Caco-2 (cell line): Measurements from ENCODE around the gene ASTN2. TPM values are rescaled to one million over a fixed set of nuclear protein-coding genes. Genes with fewer than 3 reads are reported as not detected.

ENCODE experiments used
- BruUV-seq: library from RNA; stranded (reverse); fragments of 400-500 nt; replicated peaks from 2 replicates; lab custom pipeline; 2021; lab: Mats Ljungman, UMichigan
- CTCF ChIA-PET: fragments of 300-600 bp; sonication (Branson Sonifier 250); formaldehyde crosslinking; loops from one replicate; lab custom pipeline; 2022; ENCODE audit warnings: antibody characterized with exemption; lab: Charles Lee
- POLR2A ChIA-PET: fragments of 300-600 bp; sonication (Branson Sonifier 250); formaldehyde crosslinking; loops from one replicate; lab custom pipeline; 2022; ENCODE audit warnings: antibody characterized with exemption; lab: Charles Lee
- DNase-seq, 2 experiments: peaks; one replicate each; pipeline versions ENCODE4 v3.0.0 to v3.0.0-alpha.2; 2020 to 2022
- H3K27me3 ChIP-seq: replicated peaks from 2 replicates; pipeline ENCODE4 v1.6.0; 2011; ENCODE audit warnings: low read length; ENCODE audit not compliant: control insufficient read depth, insufficient read depth
- H3K36me3 ChIP-seq: 2 replicates; pipeline ENCODE4 v1.5.1; 2011; ENCODE audit warnings: low read length; ENCODE audit not compliant: control insufficient read depth, insufficient read depth
- H3K4me1 ChIP-seq: fragments of 250-450 bp; sonication (Bioruptor Pico); 2 replicates; pipeline ENCODE4 v1.5.1; 2020; ENCODE audit warnings: mild to moderate bottlenecking
- H3K4me3 ChIP-seq: 2 replicates; pipeline ENCODE4 v1.5.1; 2011; ENCODE audit warnings: low read depth, mild to moderate bottlenecking, control low read depth, low read length
- H3K9me3 ChIP-seq: fragments of 250-450 bp; sonication (Bioruptor Pico); 2 replicates; pipeline ENCODE4 v1.5.1; 2020; ENCODE audit warnings: mild to moderate bottlenecking, moderate library complexity
- H3K27ac Mint-ChIP-seq: one replicate; pipeline ENCODE4 v1.8.0; 2022; ENCODE audit warnings: mixed read lengths; ENCODE audit not compliant: unreplicated experiment
- H3K27me3 Mint-ChIP-seq: one replicate; pipeline ENCODE4 v1.8.0; 2022; ENCODE audit warnings: mixed read lengths; ENCODE audit not compliant: insufficient read depth, unreplicated experiment
- H3K36me3 Mint-ChIP-seq: one replicate; pipeline ENCODE4 v1.8.0; 2022; ENCODE audit warnings: mild to moderate bottlenecking, mixed read lengths; ENCODE audit not compliant: insufficient read depth, unreplicated experiment
- H3K4me1 Mint-ChIP-seq: one replicate; pipeline ENCODE4 v1.8.0; 2022; ENCODE audit warnings: low read depth, mixed read lengths; ENCODE audit not compliant: unreplicated experiment
- H3K4me3 Mint-ChIP-seq: one replicate; pipeline ENCODE4 v1.8.0; 2022; ENCODE audit warnings: mild to moderate bottlenecking, moderate library complexity, mixed read lengths; ENCODE audit not compliant: unreplicated experiment
- H3K9me3 Mint-ChIP-seq: one replicate; pipeline ENCODE4 v1.8.0; 2022; ENCODE audit warnings: mixed read lengths; ENCODE audit not compliant: unreplicated experiment
- CTCF ChIP-seq, 2 experiments: fragments of 200-600 bp in 1 of 2; IDR thresholded peaks; 1 replicate in 1 of 2; 2 replicates in 1 of 2; pipeline versions ENCODE4 v1.5.1 to v1.8.0; 2011 to 2022; ENCODE audit warnings: antibody characterized with exemption in 1 of 2, control low read depth in 1 of 2, inconsistent platforms in 1 of 2, low read depth in 1 of 2, low read length in 1 of 2, mild to moderate bottlenecking in 1 of 2, moderate library complexity in 1 of 2; ENCODE audit not compliant: insufficient read depth in 1 of 2, severe bottlenecking in 1 of 2, unreplicated experiment in 1 of 2
- intact Hi-C: fragments of 100-400 bp; cut with micrococcal nuclease; formaldehyde crosslinking; loops from one replicate; pipeline ENCODE4 v1.10.0; 2022; ENCODE audit not compliant: unreplicated experiment
- total RNA-seq: library from RNA; stranded (reverse); gene quantifications from 2 replicates; pipeline ENCODE4 v1.2.3, GENCODE V29; 2022

ASTN2 gene
- total RNA-seq, 1 experiment from 2014 or later, result 12.7 TPM

DNA sequence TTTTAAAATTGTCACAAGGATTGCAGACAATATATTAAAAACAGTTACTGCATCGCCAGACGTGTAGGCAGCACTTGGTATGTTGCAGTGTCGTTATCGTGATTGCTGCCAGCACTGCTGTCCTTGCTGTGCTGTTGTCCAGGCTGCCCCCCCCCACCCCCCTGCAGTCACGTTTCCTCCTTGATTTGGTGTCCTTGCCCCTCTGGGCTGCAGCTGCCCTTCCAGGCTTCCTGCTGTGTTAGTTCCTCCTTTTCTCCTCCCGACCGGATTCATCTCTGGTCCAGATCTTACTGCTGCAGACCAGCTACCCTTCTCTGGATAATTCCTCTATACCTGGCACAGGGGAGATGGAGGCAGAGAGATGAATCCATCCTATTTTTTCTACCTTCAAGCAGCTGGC, 428.8 kb downstream of the ASTN2 start:
- Histone ChIP-seq H3K27me3 (no peaks in the 10 kb centered on the region), H3K36me3 (no peaks in the 10 kb centered on the region), H3K9me3 (no peaks in the 10 kb centered on the region), H3K4me1 (no peaks in the 10 kb centered on the region), H3K4me3 (no peak overlapping the region)
- no peaks in the 10 kb centered on the region for H3K9me3 Mint-ChIP-seq
- H3K27me3 Mint-ChIP-seq, result no peaks in the 10 kb centered on the region
- H3K36me3 Mint-ChIP-seq, result no peaks in the 10 kb centered on the region
- CTCF ChIA-PET, result interaction anchor here (0.9 kb wide), 1 partner anchor 339 kb away, joined by 5 read pairs; no protein-coding TSS in a partner anchor
- no peak overlapping the region for H3K27ac Mint-ChIP-seq
- H3K4me1 Mint-ChIP-seq, result no peaks in the 10 kb centered on the region
- DNase-seq, result no peak
- intact Hi-C loops, result no loop called here
- H3K4me3 Mint-ChIP-seq, result no peak overlapping the region
- TF ChIP-seq CTCF (IDR thresholded peaks at IDR 0.05; ENCODE audit: insufficient read depth in 1 of 2, low read depth in 1 of 2, low read length in 1 of 2, severe bottlenecking in 1 of 2, unreplicated experiment in 1 of 2), result no peak
- POLR2A ChIA-PET, result no interaction called here
- no TSS peak for BruUV-seq

- Histone ChIP-seq H3K9me3 (no peaks in the 10 kb centered on the region), H3K27me3 (no peaks in the 10 kb centered on the region), H3K4me3 (no peak overlapping the region), H3K36me3 (no peaks in the 10 kb centered on the region), H3K4me1 (no peaks in the 10 kb centered on the region)
- no peak for TF ChIP-seq CTCF (IDR thresholded peaks at IDR 0.05; ENCODE audit: insufficient read depth in 1 of 2, low read depth in 1 of 2, low read length in 1 of 2, severe bottlenecking in 1 of 2, unreplicated experiment in 1 of 2)
- CTCF ChIA-PET, result interaction anchor here (0.9 kb wide), 1 partner anchor 339 kb away, joined by 5 read pairs; no protein-coding TSS in a partner anchor
- DNase-seq, result no peak
- Mint-ChIP-seq H3K27ac (no peak overlapping the region), H3K4me1 (no peaks in the 10 kb centered on the region), H3K27me3 (no peaks in the 10 kb centered on the region), H3K36me3 (no peaks in the 10 kb centered on the region), H3K4me3 (no peak overlapping the region), H3K9me3 (no peaks in the 10 kb centered on the region)
- POLR2A ChIA-PET, result no interaction called here
- intact Hi-C loops, result no loop called here
- no TSS peak for BruUV-seq
Observed at GRCh38 chr9:116985596-116985995, 429.3 kb downstream of the ASTN2 start.

- H3K27ac Mint-ChIP-seq, result no peak overlapping the region
- no TSS peak for BruUV-seq
- POLR2A ChIA-PET, result no interaction called here
- Histone ChIP-seq H3K4me1 (peaks cover 4% of the 10 kb centered on the region; the same call in 1 of the 2 replicates), H3K36me3 (no peaks in the 10 kb centered on the region), H3K9me3 (no peaks in the 10 kb centered on the region), H3K4me3 (no peak overlapping the region), H3K27me3 (no peaks in the 10 kb centered on the region)
- intact Hi-C loops, result no loop called here
- no peaks in the 10 kb centered on the region for H3K36me3 Mint-ChIP-seq
- no peaks in the 10 kb centered on the region for H3K27me3 Mint-ChIP-seq
- H3K4me3 Mint-ChIP-seq, result no peak overlapping the region
- CTCF ChIA-PET, result no interaction called here
- no peaks in the 10 kb centered on the region for H3K4me1 Mint-ChIP-seq
- no peak for TF ChIP-seq CTCF (IDR thresholded peaks at IDR 0.05; ENCODE audit: insufficient read depth in 1 of 2, low read depth in 1 of 2, low read length in 1 of 2, severe bottlenecking in 1 of 2, unreplicated experiment in 1 of 2)
- H3K9me3 Mint-ChIP-seq, result no peaks in the 10 kb centered on the region
- no peak for DNase-seq
Observed at GRCh38 chr9:116984111-116984510, 430.7 kb downstream of the ASTN2 start.
